ENCODE measurements around the gene RFNG. TPM values are rescaled to one million over a fixed set of nuclear protein-coding genes. Genes with fewer than 3 reads are reported as not detected.

RFNG gene
- total RNA-seq, 4 donors from 2014 or later: 46.0 to 61.0 (median 50.8) TPM

DNA sequence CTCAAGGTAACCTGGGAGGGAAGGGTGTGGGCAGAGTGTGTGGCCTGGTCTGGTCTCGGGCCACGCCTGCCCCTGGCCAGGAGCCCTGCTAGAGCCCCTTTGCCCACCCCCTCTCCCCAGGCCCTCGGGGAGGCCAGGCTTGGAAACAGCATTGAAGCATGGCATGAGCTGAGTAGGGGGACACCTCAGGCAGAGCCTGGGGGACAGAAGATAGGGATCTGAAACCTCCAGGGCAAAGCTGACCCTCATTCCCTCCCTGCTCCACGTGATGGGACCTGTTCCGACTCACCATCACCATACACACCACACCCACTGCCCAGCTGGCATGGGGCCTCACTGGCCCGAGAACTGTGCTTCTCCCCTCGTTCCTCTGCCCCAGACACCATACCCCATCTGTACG lies 2.5 kb downstream of the RFNG start:
- H3K4me1 ChIP-seq: peaks cover 38% of the 10 kb centered on the region
- WGBS: 80% methylated on average over 2 of the region's 8 CpGs
- no peak overlapping the region for H3K27ac ChIP-seq
- H3K4me3 ChIP-seq: no peak overlapping the region
- no peak for DNase-seq (ENCODE audit: low spot score in 2 of 2)
- H3K9me3 ChIP-seq: no peaks in the 10 kb centered on the region
- TF ChIP-seq POLR2AphosphoS5 (IDR thresholded peaks at IDR 0.05): no peak
- TF ChIP-seq POLR2A (IDR thresholded peaks at IDR 0.05): no peak
- TF ChIP-seq, protein P1, sequence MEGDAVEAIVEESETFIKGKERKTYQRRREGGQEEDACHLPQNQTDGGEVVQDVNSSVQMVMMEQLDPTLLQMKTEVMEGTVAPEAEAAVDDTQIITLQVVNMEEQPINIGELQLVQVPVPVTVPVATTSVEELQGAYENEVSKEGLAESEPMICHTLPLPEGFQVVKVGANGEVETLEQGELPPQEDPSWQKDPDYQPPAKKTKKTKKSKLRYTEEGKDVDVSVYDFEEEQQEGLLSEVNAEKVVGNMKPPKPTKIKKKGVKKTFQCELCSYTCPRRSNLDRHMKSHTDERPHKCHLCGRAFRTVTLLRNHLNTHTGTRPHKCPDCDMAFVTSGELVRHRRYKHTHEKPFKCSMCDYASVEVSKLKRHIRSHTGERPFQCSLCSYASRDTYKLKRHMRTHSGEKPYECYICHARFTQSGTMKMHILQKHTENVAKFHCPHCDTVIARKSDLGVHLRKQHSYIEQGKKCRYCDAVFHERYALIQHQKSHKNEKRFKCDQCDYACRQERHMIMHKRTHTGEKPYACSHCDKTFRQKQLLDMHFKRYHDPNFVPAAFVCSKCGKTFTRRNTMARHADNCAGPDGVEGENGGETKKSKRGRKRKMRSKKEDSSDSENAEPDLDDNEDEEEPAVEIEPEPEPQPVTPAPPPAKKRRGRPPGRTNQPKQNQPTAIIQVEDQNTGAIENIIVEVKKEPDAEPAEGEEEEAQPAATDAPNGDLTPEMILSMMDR (IDR thresholded peaks at IDR 0.05): no peak
- no peak for TF ChIP-seq EP300 (IDR thresholded peaks at IDR 0.05)
- no peaks in the 10 kb centered on the region for H3K27me3 ChIP-seq
- peaks cover 36% of the 10 kb centered on the region for H3K36me3 ChIP-seq

DNA sequence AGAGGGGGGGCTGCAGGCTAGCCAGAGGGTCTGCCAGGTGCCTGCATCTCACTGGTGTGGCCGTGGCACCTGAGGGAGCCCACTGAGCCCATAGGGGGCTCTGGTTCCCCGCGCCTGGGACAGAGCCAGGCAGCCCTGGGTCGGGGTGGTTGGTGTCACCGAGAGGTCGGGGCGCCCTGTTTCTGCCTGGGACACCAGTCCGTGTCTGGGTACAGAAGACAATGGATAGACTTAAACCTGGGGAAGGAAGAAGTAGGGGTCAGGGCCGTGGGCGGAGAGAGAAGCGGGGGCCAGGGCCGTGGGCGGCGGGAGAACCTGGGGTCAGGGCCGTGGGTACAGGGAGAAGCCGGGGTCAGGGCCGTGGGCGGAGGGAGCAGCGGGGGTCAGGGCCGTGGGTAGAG lies 3.0 kb downstream of the RFNG start:
- peaks cover 32% of the 10 kb centered on the region for H3K4me1 ChIP-seq
- H3K27ac ChIP-seq: no peak overlapping the region
- H3K36me3 ChIP-seq: peaks cover 31% of the 10 kb centered on the region
- H3K27me3 ChIP-seq: no peaks in the 10 kb centered on the region
- 90% methylated on average over 20 of the region's 20 CpGs for WGBS
- no peaks in the 10 kb centered on the region for H3K9me3 ChIP-seq
- no peak for DNase-seq (ENCODE audit: low spot score in 2 of 2)
- no peak overlapping the region for H3K4me3 ChIP-seq
- TF ChIP-seq EP300 (IDR thresholded peaks at IDR 0.05) (no peak), POLR2AphosphoS5 (IDR thresholded peaks at IDR 0.05) (no peak), POLR2A (IDR thresholded peaks at IDR 0.05) (no peak)
- TF ChIP-seq, protein P1 (IDR thresholded peaks at IDR 0.05): no peak

DNA sequence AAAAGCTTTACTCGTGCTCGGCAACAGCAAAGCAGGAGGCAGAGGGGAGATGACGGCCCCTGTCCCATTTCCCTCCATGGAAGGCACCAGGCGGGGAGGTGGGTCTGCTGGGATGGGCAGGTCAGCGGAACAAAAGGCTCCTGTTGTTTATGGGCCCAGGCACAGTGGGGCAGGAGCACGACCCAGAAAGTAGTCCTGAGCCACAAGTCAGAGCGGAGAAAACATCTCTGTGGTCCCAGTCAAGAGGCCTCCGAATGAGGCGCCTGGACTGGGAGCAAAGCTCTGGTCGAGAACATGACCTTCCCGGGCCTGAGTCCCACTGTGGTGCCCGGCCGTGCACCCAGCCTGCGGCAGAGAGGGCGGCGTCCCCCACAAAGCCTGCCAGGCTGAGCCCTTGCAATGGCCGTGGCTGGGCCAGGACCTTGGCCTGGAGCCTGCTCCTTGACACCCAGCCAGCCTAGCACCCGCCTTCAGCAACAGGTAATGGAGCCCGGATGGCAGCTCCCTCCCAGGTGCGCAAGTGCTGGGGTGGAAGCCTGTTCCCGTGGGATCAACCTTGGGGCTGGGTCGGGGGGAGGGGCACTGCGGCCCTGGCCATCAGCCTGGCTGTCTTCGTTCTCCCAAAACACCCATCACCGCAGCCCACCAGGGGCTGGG lies 3.6 kb downstream of the RFNG start:
- Histone ChIP-seq H3K36me3 (peaks cover 28% of the 10 kb centered on the region), H3K27me3 (no peaks in the 10 kb centered on the region), H3K4me1 (peaks cover 27% of the 10 kb centered on the region), H3K9me3 (no peaks in the 10 kb centered on the region), H3K27ac (no peak overlapping the region), H3K4me3 (no peak overlapping the region)
- TF ChIP-seq EP300 (IDR thresholded peaks at IDR 0.05) (no peak), POLR2A (IDR thresholded peaks at IDR 0.05) (no peak), POLR2AphosphoS5 (IDR thresholded peaks at IDR 0.05) (no peak)
- TF ChIP-seq, protein P1 (IDR thresholded peaks at IDR 0.05): no peak
- WGBS: 94% methylated on average over 19 of the region's 25 CpGs
- no peak for DNase-seq (ENCODE audit: low spot score in 2 of 2)

DNA sequence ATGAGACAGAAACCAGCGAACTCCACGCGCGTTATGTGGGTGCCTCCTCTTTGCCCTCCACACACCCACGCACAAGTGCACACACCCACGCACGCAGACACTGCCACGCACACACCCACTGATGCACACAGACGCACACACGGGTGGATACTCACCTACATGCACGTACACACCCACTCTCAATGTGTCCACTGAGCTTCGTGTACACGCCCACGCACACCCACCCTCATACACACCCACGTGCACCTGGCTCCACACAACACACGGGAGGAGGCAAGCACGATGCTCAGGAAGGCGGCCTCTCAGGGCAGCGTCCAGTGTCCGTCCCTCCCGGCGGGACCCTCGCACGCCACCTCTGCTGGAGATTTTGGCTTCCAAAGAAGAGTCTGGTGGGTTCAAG lies 4.2 kb downstream of the RFNG start:
- Histone ChIP-seq H3K27ac (no peak overlapping the region), H3K9me3 (no peaks in the 10 kb centered on the region), H3K4me1 (peaks cover 20% of the 10 kb centered on the region), H3K27me3 (no peaks in the 10 kb centered on the region), H3K36me3 (peaks cover 28% of the 10 kb centered on the region), H3K4me3 (no peak overlapping the region)
- WGBS: 83% methylated on average over 24 of the region's 24 CpGs
- DNase-seq (ENCODE audit: low spot score in 2 of 2): no peak
- TF ChIP-seq, protein P1 (IDR thresholded peaks at IDR 0.05): no peak
- TF ChIP-seq POLR2A (IDR thresholded peaks at IDR 0.05) (no peak), EP300 (IDR thresholded peaks at IDR 0.05) (no peak), POLR2AphosphoS5 (IDR thresholded peaks at IDR 0.05) (no peak)

DNA sequence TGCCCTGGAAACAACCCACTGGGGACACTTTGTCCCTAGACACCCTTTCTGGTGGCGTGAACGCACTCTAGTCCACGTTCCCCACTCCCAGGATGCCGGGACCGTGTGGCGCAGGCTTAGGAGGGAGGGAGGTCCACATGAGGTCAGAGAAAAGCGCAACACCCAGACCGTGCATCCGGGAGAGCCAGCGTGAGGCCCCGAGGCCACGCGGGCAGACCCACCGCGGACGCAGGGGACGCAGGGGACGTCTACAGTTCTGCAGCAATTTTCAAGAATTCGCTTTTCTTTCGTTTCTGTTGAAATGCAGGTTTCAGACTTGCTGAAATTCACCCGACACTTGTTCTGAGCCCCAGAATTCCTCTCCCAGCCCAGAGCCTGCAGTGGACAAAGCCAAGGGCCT lies 4.7 kb downstream of the RFNG start:
- no peak overlapping the region for H3K27ac ChIP-seq
- no peaks in the 10 kb centered on the region for H3K9me3 ChIP-seq
- H3K36me3 ChIP-seq: peaks cover 28% of the 10 kb centered on the region
- H3K27me3 ChIP-seq: no peaks in the 10 kb centered on the region
- TF ChIP-seq EP300 (IDR thresholded peaks at IDR 0.05): no peak
- TF ChIP-seq, protein P1 (IDR thresholded peaks at IDR 0.05): no peak
- 91% methylated on average over 21 of the region's 21 CpGs for WGBS
- no peak for DNase-seq (ENCODE audit: low spot score in 2 of 2)
- H3K4me1 ChIP-seq: peaks cover 18% of the 10 kb centered on the region
- no peak overlapping the region for H3K4me3 ChIP-seq

All from suprapubic skin (tissue), 4 donors.